GM12878 (cell line): ENCODE results near the gene ABHD18. TPM values are rescaled to one million over a fixed set of nuclear protein-coding genes. Genes with fewer than 3 reads are reported as not detected.

Source experiments
- ATAC-seq: fragments of 200-7000 bp; cut with Tn5 transposase; 3 replicates; pipeline ENCODE4 v1.9.1; 2020; ENCODE audit warnings: mild to moderate bottlenecking, moderate library complexity
- BruUV-seq: library from RNA; stranded (reverse); fragments of 400-500 nt; replicated peaks from 2 replicates; lab custom pipeline; 2021; lab: Mats Ljungman, UMichigan
- CTCF ChIA-PET: fragments of 300-600 bp; sonication (Branson Sonifier 250); formaldehyde crosslinking; extraction: SDS; loops from one replicate; lab custom pipeline; 2021; ENCODE audit warnings: inconsistent platforms; lab: Yijun Ruan, JAX
- POLR2A ChIA-PET: fragments of 350-600 bp; formaldehyde crosslinking; extraction: SDS; loops from one replicate; lab custom pipeline; 2021; ENCODE audit warnings: inconsistent platforms; lab: Charles Lee
- RAD21 ChIA-PET: fragments of 300-600 bp; sonication (Branson Sonifier 250); formaldehyde crosslinking; loops from one replicate; lab custom pipeline; 2023; ENCODE audit warnings: antibody characterized with exemption; ENCODE audit not compliant: unreplicated experiment; lab: Charles Lee
- SMC1A ChIA-PET: fragments of 300-600 bp; sonication (Branson Sonifier 250); formaldehyde crosslinking; loops from one replicate; lab custom pipeline; 2023; ENCODE audit not compliant: unreplicated experiment, uncharacterized antibody; lab: Charles Lee
- DNase-seq: peaks from one replicate; pipeline ENCODE4 v3.0.0-alpha.2; 2011; ENCODE audit warnings: low read depth, low spot score
- FAIRE-seq: peaks from 3 replicates; lab custom pipeline; 2011; peaks lifted over from hg19 to GRCh38; lab: Jason Lieb, UNC
- H2AFZ ChIP-seq: 2 replicates; pipeline ENCODE4 v1.6.0; 2011; ENCODE audit warnings: low read depth, low read length, control low read depth; ENCODE audit not compliant: control insufficient read depth
- H3K27ac ChIP-seq: 2 replicates; pipeline ENCODE4 v1.5.1; 2011; ENCODE audit warnings: control low read depth; ENCODE audit not compliant: control insufficient read depth, insufficient read depth
- H3K27me3 ChIP-seq, 2 experiments: replicated peaks in 1 of 2; 2 replicates each; pipeline versions ENCODE4 v1.6.0 to v1.6.1; 2011; ENCODE audit warnings: low read length in 1 of 2; ENCODE audit not compliant: control insufficient read depth in 2 of 2, insufficient read depth in 2 of 2
- H3K36me3 ChIP-seq, 2 experiments: 2 replicates each; pipeline ENCODE4 v1.5.1; 2011; ENCODE audit warnings: low read length in 1 of 2; ENCODE audit not compliant: control insufficient read depth in 2 of 2, insufficient read depth in 2 of 2
- H3K4me1 ChIP-seq: 2 replicates; pipeline ENCODE4 v1.6.1; 2011; ENCODE audit warnings: mild to moderate bottlenecking, low read length, moderate library complexity, mixed read lengths; ENCODE audit not compliant: control insufficient read depth, insufficient read depth
- H3K4me2 ChIP-seq: 2 replicates; pipeline ENCODE4 v1.6.0; 2011; ENCODE audit warnings: control low read depth; ENCODE audit not compliant: control insufficient read depth, insufficient read depth
- H3K4me3 ChIP-seq: fragments of 200-600 bp; sonication (generic); 2 replicates; pipeline ENCODE4 v1.5.1; 2016
- H3K79me2 ChIP-seq: 2 replicates; pipeline ENCODE4 v1.6.0; 2011; ENCODE audit warnings: low read length; ENCODE audit not compliant: control insufficient read depth, insufficient read depth
- H3K9ac ChIP-seq: 2 replicates; pipeline ENCODE4 v1.8.0; 2011; ENCODE audit warnings: low read length, control low read depth, mixed read lengths; ENCODE audit not compliant: control insufficient read depth, insufficient read depth
- H3K9me3 ChIP-seq: replicated peaks from 3 replicates; pipeline ENCODE4 v1.5.1; 2011; ENCODE audit warnings: mild to moderate bottlenecking, low read length; ENCODE audit not compliant: control insufficient read depth, insufficient read depth
- H4K20me1 ChIP-seq: 2 replicates; pipeline ENCODE4 v1.6.0; 2011; ENCODE audit not compliant: control insufficient read depth, insufficient read depth
- CBX5 ChIP-seq: sonication (generic); IDR thresholded peaks from 2 replicates; pipeline ENCODE4 v1.6.1; 2016; ENCODE audit warnings: low read depth, moderate library complexity, mild to moderate bottlenecking, inconsistent platforms
- FOXK2 ChIP-seq: fragments of 450-650 bp; IDR thresholded peaks from 2 replicates; pipeline ENCODE4 v1.6.1; 2017; ENCODE audit warnings: mild to moderate bottlenecking, moderate library complexity
- HDAC2 ChIP-seq: fragments of 200-600 bp; sonication (generic); IDR thresholded peaks from 2 replicates; pipeline ENCODE4 v1.6.1; 2017
- JUNB ChIP-seq: IDR thresholded peaks from 2 replicates; pipeline ENCODE4 v1.6.1; 2016; ENCODE audit warnings: antibody characterized with exemption, mild to moderate bottlenecking
- KAT2A ChIP-seq: conservative IDR thresholded peaks from 2 replicates; pipeline ENCODE4 v1.6.1; 2011; ENCODE audit warnings: low read depth, low read length; ENCODE audit not compliant: control insufficient read depth
- NFIC ChIP-seq: IDR thresholded peaks from 2 replicates; pipeline ENCODE4 v1.6.1; 2012; ENCODE audit warnings: low read depth, mild to moderate bottlenecking, inconsistent platforms, low read length, moderate library complexity
- NFYB ChIP-seq: IDR thresholded peaks from 2 replicates; pipeline ENCODE4 v1.6.1; 2011; ENCODE audit warnings: low read depth, mild to moderate bottlenecking, low read length, improper control_type of control experiment, moderate library complexity; ENCODE audit not compliant: insufficient read depth
- NRF1 ChIP-seq: conservative IDR thresholded peaks from 2 replicates; pipeline ENCODE4 v1.6.1; 2011; ENCODE audit warnings: mild to moderate bottlenecking, low read depth, low read length, improper control_type of control experiment
- POLR2AphosphoS2 ChIP-seq: IDR thresholded peaks from 2 replicates; pipeline ENCODE4 v1.6.1; 2011; ENCODE audit warnings: low read depth, mild to moderate bottlenecking, low read length, improper control_type of control experiment, moderate library complexity
- RAD51 ChIP-seq: fragments of 450-650 bp; IDR thresholded peaks from 2 replicates; pipeline ENCODE4 v1.6.1; 2016; ENCODE audit warnings: moderate library complexity, mild to moderate bottlenecking, inconsistent platforms
- RELA ChIP-seq: fragments of 450-650 bp; IDR thresholded peaks from 2 replicates; pipeline ENCODE4 v1.8.0; 2014; ENCODE audit warnings: borderline replicate concordance; ENCODE audit not compliant: partially characterized antibody
- SIX5 ChIP-seq: IDR thresholded peaks from 2 replicates; pipeline ENCODE4 v1.6.1; 2011; ENCODE audit warnings: mild to moderate bottlenecking, low read depth, low read length, moderate library complexity; ENCODE audit not compliant: severe bottlenecking
- STAT3 ChIP-seq: IDR thresholded peaks from 2 replicates; pipeline ENCODE4 v1.6.1; 2011; ENCODE audit warnings: low read depth, low read length, improper control_type of control experiment
- TBL1XR1 ChIP-seq: IDR thresholded peaks from 2 replicates; pipeline ENCODE4 v1.6.1; 2012; ENCODE audit warnings: low read depth, low read length, improper control_type of control experiment
- USF2 ChIP-seq: IDR thresholded peaks from 2 replicates; pipeline ENCODE4 v1.6.1; 2011; ENCODE audit warnings: low read depth, low read length, improper control_type of control experiment, borderline replicate concordance
- ZNF384 ChIP-seq: IDR thresholded peaks from 2 replicates; pipeline ENCODE4 v1.6.1; 2012; ENCODE audit warnings: low read depth, mild to moderate bottlenecking, low read length, improper control_type of control experiment, borderline replicate concordance
- ZNF687 ChIP-seq: fragments of 450-650 bp; IDR thresholded peaks from 2 replicates; pipeline ENCODE4 v1.6.1; 2017; ENCODE audit warnings: mild to moderate bottlenecking, moderate library complexity
- ZZZ3 ChIP-seq: IDR thresholded peaks from 2 replicates; pipeline ENCODE4 v1.6.1; 2011; ENCODE audit warnings: low read depth; ENCODE audit not compliant: control insufficient read depth, insufficient read length
- in situ Hi-C: fragments of 300-500 bp; cut with MboI; formaldehyde crosslinking; loops from 9 replicates; pipeline ENCODE4 v1.14.3; 2018; ENCODE audit warnings: mixed read lengths
- intact Hi-C: fragments of 100-400 bp; cut with micrococcal nuclease; formaldehyde crosslinking; loops from one replicate; pipeline ENCODE4 v1.14.2; 2022; ENCODE audit not compliant: unreplicated experiment
- polyA plus RNA-seq, 11 experiments: library from polyadenylated mRNA; depleted of rRNA in 4 of 11; unstranded in 6 of 11; stranded (reverse) in 5 of 11; fragments of >200 nt; fragmentation: Nextera tagmentation in 4 of 11; fragmentation: Illumina TruSeq in 1 of 11; extraction: Ambion mirVana in 4 of 11; extraction: Trizol in 1 of 11; gene quantifications; 1 replicate in 1 of 11; 2 replicates in 10 of 11; pipeline versions ENCODE4 v1.2.1 to v1.2.3, GENCODE V29; 2011 to 2016; ENCODE audit warnings: inconsistent platforms in 2 of 11, missing spikeins in 2 of 11, low read depth in 1 of 11
- total RNA-seq, 4 experiments: library from RNA; depleted of rRNA in 3 of 4; stranded (reverse); fragments of >200 nt in 3 of 4; fragmentation: Illumina TruSeq in 1 of 4; extraction: Trizol in 1 of 4; gene quantifications; 2 replicates each; pipeline versions ENCODE4 v1.2.1 to v1.2.3, GENCODE V29; 2013 to 2021
- TF ChIP-seq, protein P1 (sequence below), 3 experiments: IDR thresholded peaks in 2 of 3; conservative IDR thresholded peaks in 1 of 3; 2 replicates each; pipeline ENCODE4 v1.5.1; 2011; ENCODE audit warnings: low read depth in 3 of 3, low read length in 3 of 3, mild to moderate bottlenecking in 3 of 3, control low read depth in 2 of 3, moderate library complexity in 2 of 3, inconsistent platforms in 1 of 3, mixed read lengths in 1 of 3; ENCODE audit not compliant: control insufficient read depth in 2 of 3, insufficient read depth in 1 of 3; ENCODE audit errors: extremely low read depth in 1 of 3

ABHD18 gene
- total and polyA plus RNA-seq, 10 of the 15 experiments (the other 5 are each of a cell fraction or from before 2014, with no cell fraction given): 3.4 to 13.5 (median 9.6) TPM

- SMC1A ChIA-PET: no interaction called here
- no peaks in the 10 kb centered on the region for H3K27me3 ChIP-seq
- POLR2A ChIA-PET: no interaction called here
- RAD21 ChIA-PET: no interaction called here
- no peak overlapping the region for H3K9ac ChIP-seq
- no peaks in the 10 kb centered on the region for H3K4me1 ChIP-seq
- ATAC-seq (no peak), DNase-seq (no peak), FAIRE-seq (no peak)
- no peaks in the 10 kb centered on the region for H3K79me2 ChIP-seq
- H3K36me3 ChIP-seq: peaks cover 2 to 9% of the 10 kb centered on the region in 2 experiments; a peak in 3 of 4 replicates
- in situ Hi-C loops: no loop called here
- H4K20me1 ChIP-seq: no peaks in the 10 kb centered on the region
- intact Hi-C loops: no loop called here
- no peak overlapping the region for H3K4me2 ChIP-seq
- H3K27ac ChIP-seq: no peak overlapping the region
- no peaks in the 10 kb centered on the region for H3K9me3 ChIP-seq
- CTCF ChIA-PET: no interaction called here
- BruUV-seq: no TSS peak
- TF ChIP-seq SIX5 (no peak), CBX5 (no peak), KAT2A (no peak), RAD51 (no peak), JUNB (no peak), POLR2AphosphoS2 (no peak), NRF1 (no peak), ZZZ3 (no peak), ZNF687 (no peak), FOXK2 (no peak), RELA (no peak), USF2 (no peak), HDAC2 (no peak), ZNF384 (no peak), NFIC (no peak), TBL1XR1 (no peak), STAT3 (no peak), NFYB (no peak)
- TF ChIP-seq, protein P1, sequence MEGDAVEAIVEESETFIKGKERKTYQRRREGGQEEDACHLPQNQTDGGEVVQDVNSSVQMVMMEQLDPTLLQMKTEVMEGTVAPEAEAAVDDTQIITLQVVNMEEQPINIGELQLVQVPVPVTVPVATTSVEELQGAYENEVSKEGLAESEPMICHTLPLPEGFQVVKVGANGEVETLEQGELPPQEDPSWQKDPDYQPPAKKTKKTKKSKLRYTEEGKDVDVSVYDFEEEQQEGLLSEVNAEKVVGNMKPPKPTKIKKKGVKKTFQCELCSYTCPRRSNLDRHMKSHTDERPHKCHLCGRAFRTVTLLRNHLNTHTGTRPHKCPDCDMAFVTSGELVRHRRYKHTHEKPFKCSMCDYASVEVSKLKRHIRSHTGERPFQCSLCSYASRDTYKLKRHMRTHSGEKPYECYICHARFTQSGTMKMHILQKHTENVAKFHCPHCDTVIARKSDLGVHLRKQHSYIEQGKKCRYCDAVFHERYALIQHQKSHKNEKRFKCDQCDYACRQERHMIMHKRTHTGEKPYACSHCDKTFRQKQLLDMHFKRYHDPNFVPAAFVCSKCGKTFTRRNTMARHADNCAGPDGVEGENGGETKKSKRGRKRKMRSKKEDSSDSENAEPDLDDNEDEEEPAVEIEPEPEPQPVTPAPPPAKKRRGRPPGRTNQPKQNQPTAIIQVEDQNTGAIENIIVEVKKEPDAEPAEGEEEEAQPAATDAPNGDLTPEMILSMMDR (IDR thresholded peaks at IDR 0.05 in 2 of 3, conservative IDR thresholded peaks at IDR 0.05 in 1 of 3; ENCODE audit: control insufficient read depth in 2 of 3, extremely low read depth in 1 of 3, insufficient read depth in 1 of 3, low read depth in 3 of 3, low read length in 3 of 3): no peak
- no peak overlapping the region for H2AFZ ChIP-seq
- H3K4me3 ChIP-seq: no peak overlapping the region
These were observed 60.1 kb downstream of the ABHD18 start for GRCh38 chr4:128025319-128025718.
